Measurements from ENCODE around the gene RXFP1. TPM values are rescaled to one million over a fixed set of nuclear protein-coding genes. Genes with fewer than 3 reads are reported as not detected.

RXFP1 gene
- total RNA-seq, 1 experiment from 2014 or later, result not detected

GRCh38 chr4:158590306-158590705 is 68.6 kb downstream of the RXFP1 start:
- no TSS peak for BruUV-seq (replicated peaks)
- Histone ChIP-seq H3K4me1 (ENCODE audit: control insufficient read depth, insufficient read depth, low read length) (no peaks in the 10 kb centered on the region), H3K27me3 (ENCODE audit: control insufficient read depth, insufficient read depth, low read length) (no peaks in the 10 kb centered on the region), H3K27ac (ENCODE audit: low read length) (no peak overlapping the region), H3K9me3 (ENCODE audit: control insufficient read depth, insufficient read depth, low read depth, low read length) (no peaks in the 10 kb centered on the region), H3K4me3 (ENCODE audit: low read depth in 2 of 2, low read length in 2 of 2) (no peak overlapping the region), H3K36me3 (ENCODE audit: control insufficient read depth, insufficient read depth, low read length) (no peaks in the 10 kb centered on the region)
- ATAC-seq, result no peak
- intact Hi-C loops (cut with micrococcal nuclease; ENCODE audit: unreplicated experiment), result no loop called here
- no peak for DNase-seq (ENCODE audit: low read depth, low spot score)
- CTCF ChIA-PET, result no interaction called here
- in situ Hi-C loops (cut with HindIII; ENCODE audit: low pct_unique_long_range_greater_than_20kb, low sequenced_read_pairs), result no loop called here
- TF ChIP-seq POLR2AphosphoS5 (IDR thresholded peaks at IDR 0.05; ENCODE audit: low read depth, low read length), result no peak
- no peak for TF ChIP-seq SIN3A (IDR thresholded peaks at IDR 0.05; ENCODE audit: borderline replicate concordance, insufficient read depth, low read depth, low read length)
- no peak for TF ChIP-seq TCF7L2 (IDR thresholded peaks at IDR 0.05; ENCODE audit: low read depth, low read length)
- no peak for TF ChIP-seq REST (IDR thresholded peaks at IDR 0.05; ENCODE audit: insufficient read depth in 1 of 2, low read depth in 2 of 2, low read length in 1 of 2)
- TF ChIP-seq CTCF (IDR thresholded peaks at IDR 0.05), result no peak
- POLR2A ChIA-PET, result no interaction called here

GRCh38 chr4:158590824-158591223 is 69.1 kb downstream of the RXFP1 start:
- Histone ChIP-seq H3K4me1 (ENCODE audit: control insufficient read depth, insufficient read depth, low read length) (no peaks in the 10 kb centered on the region), H3K36me3 (ENCODE audit: control insufficient read depth, insufficient read depth, low read length) (no peaks in the 10 kb centered on the region), H3K27me3 (ENCODE audit: control insufficient read depth, insufficient read depth, low read length) (no peaks in the 10 kb centered on the region), H3K9me3 (ENCODE audit: control insufficient read depth, insufficient read depth, low read depth, low read length) (no peaks in the 10 kb centered on the region), H3K4me3 (ENCODE audit: low read depth in 2 of 2, low read length in 2 of 2) (no peak overlapping the region), H3K27ac (ENCODE audit: low read length) (no peak overlapping the region)
- no TSS peak for BruUV-seq (replicated peaks)
- ATAC-seq (no peak), DNase-seq (ENCODE audit: low read depth, low spot score) (no peak)
- ChIA-PET CTCF (no interaction called here), POLR2A (no interaction called here)
- intact Hi-C loops (cut with micrococcal nuclease; ENCODE audit: unreplicated experiment) (no loop called here), in situ Hi-C loops (cut with HindIII; ENCODE audit: low pct_unique_long_range_greater_than_20kb, low sequenced_read_pairs) (no loop called here)
- TF ChIP-seq TCF7L2 (IDR thresholded peaks at IDR 0.05; ENCODE audit: low read depth, low read length) (no peak), REST (IDR thresholded peaks at IDR 0.05; ENCODE audit: insufficient read depth in 1 of 2, low read depth in 2 of 2, low read length in 1 of 2) (no peak), SIN3A (IDR thresholded peaks at IDR 0.05; ENCODE audit: borderline replicate concordance, insufficient read depth, low read depth, low read length) (no peak), CTCF (IDR thresholded peaks at IDR 0.05) (no peak), POLR2AphosphoS5 (IDR thresholded peaks at IDR 0.05; ENCODE audit: low read depth, low read length) (no peak)
